Left lung (tissue), 10 donors: Measurements from ENCODE around the gene SPEG. TPM values are rescaled to one million over a fixed set of nuclear protein-coding genes. Genes with fewer than 3 reads are reported as not detected.

Experiments
- ATAC-seq: fragments of 200-7000 bp; cut with Tn5 transposase; one replicate; pipeline ENCODE4 v1.9.1; 2020; ENCODE audit warnings: moderate library complexity
- DNase-seq, 4 donors: peaks; one replicate each; pipeline ENCODE4 v3.0.0-alpha.2; 2013 to 2020
- H3K27ac ChIP-seq, 2 donors: fragments of 200-600 bp; sonication (generic) in 1 of 2; one replicate each; pipeline versions ENCODE4 v1.5.0 to v1.8.0; 2020 to 2021
- H3K27me3 ChIP-seq, 2 donors: fragments of 200-600 bp; sonication (generic) in 1 of 2; one replicate each; pipeline versions ENCODE4 v1.5.0 to v1.8.0; 2020 to 2021
- H3K36me3 ChIP-seq, 2 donors: fragments of 200-600 bp; sonication (generic) in 1 of 2; one replicate each; pipeline versions ENCODE4 v1.5.0 to v1.8.0; 2020 to 2021
- H3K4me1 ChIP-seq, 2 donors: fragments of 200-600 bp; one replicate each; pipeline ENCODE4 v1.8.0; 2021
- H3K4me3 ChIP-seq, 2 donors: fragments of 200-600 bp; sonication (generic) in 1 of 2; one replicate each; pipeline versions ENCODE4 v1.5.0 to v1.8.0; 2020 to 2021; ENCODE audit warnings: mild to moderate bottlenecking in 1 of 2
- H3K9me3 ChIP-seq, 2 donors: fragments of 200-600 bp; sonication (generic) in 1 of 2; one replicate each; pipeline versions ENCODE4 v1.5.0 to v1.8.0; 2020 to 2021
- intact Hi-C, 2 donors: fragments of 100-400 bp; cut with DNase I; formaldehyde crosslinking; loops; one replicate each; pipeline versions ENCODE4 v1.11.2 to v1.14.2; 2022
- polyA plus RNA-seq, 6 donors: library from polyadenylated mRNA; unstranded; fragments of 120-200 nt; gene quantifications; one replicate each; pipeline ENCODE4 v1.2.1, GENCODE V29; 2013; ENCODE audit not compliant: insufficient read length in 6 of 6
- total RNA-seq, 2 donors: library from RNA; stranded (reverse); fragmentation: NEBNext Ultra II Directional; extraction: Animal tissue kit (Norgen Biotek cat#: 25700); gene quantifications; one replicate each; pipeline ENCODE4 v1.2.1, GENCODE V29; 2021
- TF ChIP-seq, protein P1 (sequence below), 2 donors: fragments of 200-600 bp; sonication (generic) in 1 of 2; IDR thresholded peaks; one replicate each; pipeline versions ENCODE4 v1.5.0 to v1.8.0; 2021; ENCODE audit warnings: antibody characterized with exemption in 2 of 2
- donor health status: DM: no; HTN: yes; CAD: no.
- donor health status: DM: no; HTN: no; CAD: no.

The SPEG gene
- total and polyA plus RNA-seq, 8 donors: 7.3 to 34.2 (median 25.1) TPM

DNA sequence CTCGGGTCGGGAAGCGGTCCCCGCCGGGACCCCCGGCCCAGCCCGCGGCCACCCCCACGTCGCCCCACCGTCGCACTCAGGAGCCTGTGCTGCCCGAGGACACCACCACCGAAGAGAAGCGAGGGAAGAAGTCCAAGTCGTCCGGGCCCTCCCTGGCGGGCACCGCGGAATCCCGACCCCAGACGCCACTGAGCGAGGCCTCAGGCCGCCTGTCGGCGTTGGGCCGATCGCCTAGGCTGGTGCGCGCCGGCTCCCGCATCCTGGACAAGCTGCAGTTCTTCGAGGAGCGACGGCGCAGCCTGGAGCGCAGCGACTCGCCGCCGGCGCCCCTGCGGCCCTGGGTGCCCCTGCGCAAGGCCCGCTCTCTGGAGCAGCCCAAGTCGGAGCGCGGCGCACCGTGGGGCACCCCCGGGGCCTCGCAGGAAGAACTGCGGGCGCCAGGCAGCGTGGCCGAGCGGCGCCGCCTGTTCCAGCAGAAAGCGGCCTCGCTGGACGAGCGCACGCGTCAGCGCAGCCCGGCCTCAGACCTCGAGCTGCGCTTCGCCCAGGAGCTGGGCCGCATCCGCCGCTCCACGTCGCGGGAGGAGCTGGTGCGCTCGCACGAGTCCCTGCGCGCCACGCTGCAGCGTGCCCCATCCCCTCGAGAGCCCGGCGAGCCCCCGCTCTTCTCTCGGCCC lies 13.6 kb downstream of the SPEG start:
- no peaks in the 10 kb centered on the region for H3K9me3 ChIP-seq
- intact Hi-C loops: no loop called here
- no peak overlapping the region for H3K4me3 ChIP-seq
- DNase-seq (no peak), ATAC-seq (no peak)
- H3K4me1 ChIP-seq: no peaks in the 10 kb centered on the region
- H3K27me3 ChIP-seq: peaks cover 19 to 99% of the 10 kb centered on the region in 2 donors
- H3K36me3 ChIP-seq: no peaks in the 10 kb centered on the region
- no peak overlapping the region for H3K27ac ChIP-seq
- TF ChIP-seq, protein P1, sequence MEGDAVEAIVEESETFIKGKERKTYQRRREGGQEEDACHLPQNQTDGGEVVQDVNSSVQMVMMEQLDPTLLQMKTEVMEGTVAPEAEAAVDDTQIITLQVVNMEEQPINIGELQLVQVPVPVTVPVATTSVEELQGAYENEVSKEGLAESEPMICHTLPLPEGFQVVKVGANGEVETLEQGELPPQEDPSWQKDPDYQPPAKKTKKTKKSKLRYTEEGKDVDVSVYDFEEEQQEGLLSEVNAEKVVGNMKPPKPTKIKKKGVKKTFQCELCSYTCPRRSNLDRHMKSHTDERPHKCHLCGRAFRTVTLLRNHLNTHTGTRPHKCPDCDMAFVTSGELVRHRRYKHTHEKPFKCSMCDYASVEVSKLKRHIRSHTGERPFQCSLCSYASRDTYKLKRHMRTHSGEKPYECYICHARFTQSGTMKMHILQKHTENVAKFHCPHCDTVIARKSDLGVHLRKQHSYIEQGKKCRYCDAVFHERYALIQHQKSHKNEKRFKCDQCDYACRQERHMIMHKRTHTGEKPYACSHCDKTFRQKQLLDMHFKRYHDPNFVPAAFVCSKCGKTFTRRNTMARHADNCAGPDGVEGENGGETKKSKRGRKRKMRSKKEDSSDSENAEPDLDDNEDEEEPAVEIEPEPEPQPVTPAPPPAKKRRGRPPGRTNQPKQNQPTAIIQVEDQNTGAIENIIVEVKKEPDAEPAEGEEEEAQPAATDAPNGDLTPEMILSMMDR (IDR thresholded peaks at IDR 0.05): no peak

DNA sequence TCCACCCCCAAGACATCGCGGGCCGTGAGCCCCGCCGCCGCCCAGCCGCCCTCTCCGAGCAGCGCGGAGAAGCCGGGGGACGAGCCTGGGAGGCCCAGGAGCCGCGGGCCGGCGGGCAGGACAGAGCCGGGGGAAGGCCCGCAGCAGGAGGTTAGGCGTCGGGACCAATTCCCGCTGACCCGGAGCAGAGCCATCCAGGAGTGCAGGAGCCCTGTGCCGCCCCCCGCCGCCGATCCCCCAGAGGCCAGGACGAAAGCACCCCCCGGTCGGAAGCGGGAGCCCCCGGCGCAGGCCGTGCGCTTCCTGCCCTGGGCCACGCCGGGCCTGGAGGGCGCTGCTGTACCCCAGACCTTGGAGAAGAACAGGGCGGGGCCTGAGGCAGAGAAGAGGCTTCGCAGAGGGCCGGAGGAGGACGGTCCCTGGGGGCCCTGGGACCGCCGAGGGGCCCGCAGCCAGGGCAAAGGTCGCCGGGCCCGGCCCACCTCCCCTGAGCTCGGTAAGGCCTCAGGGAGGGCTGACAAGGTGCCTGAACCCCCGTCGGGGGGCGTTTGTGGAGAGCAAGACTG lies 14.2 kb downstream of the SPEG start:
- H3K27ac ChIP-seq: no peak overlapping the region
- H3K36me3 ChIP-seq: no peaks in the 10 kb centered on the region
- TF ChIP-seq, protein P1 (IDR thresholded peaks at IDR 0.05): no peak
- intact Hi-C loops: no loop called here
- ATAC-seq (no peak), DNase-seq (no peak)
- H3K27me3 ChIP-seq: peaks cover 19 to 99% of the 10 kb centered on the region in 2 donors
- H3K4me1 ChIP-seq: no peaks in the 10 kb centered on the region
- H3K4me3 ChIP-seq: no peak overlapping the region
- H3K9me3 ChIP-seq: no peaks in the 10 kb centered on the region

DNA sequence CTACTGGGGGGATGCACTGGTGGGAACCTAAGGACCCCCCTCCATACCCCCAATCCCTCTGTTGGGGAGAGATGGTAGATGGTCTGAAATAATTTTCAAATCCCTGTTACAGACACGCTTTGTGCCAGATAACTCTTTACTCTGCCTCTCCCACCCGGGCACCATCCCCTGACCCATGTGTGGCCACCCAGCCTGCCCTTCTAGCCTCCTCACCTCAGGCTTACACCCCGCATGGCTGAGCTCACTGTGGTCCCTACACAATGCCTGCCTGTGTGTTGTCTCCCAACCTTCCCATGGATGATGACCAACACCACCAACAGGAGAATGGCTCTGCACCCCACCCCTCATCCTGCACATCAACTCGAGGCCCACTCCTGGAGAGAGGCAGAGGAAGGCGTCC lies 15.0 kb downstream of the SPEG start:
- Histone ChIP-seq H3K4me3 (no peak overlapping the region), H3K4me1 (no peaks in the 10 kb centered on the region), H3K27ac (no peak overlapping the region), H3K9me3 (no peaks in the 10 kb centered on the region), H3K36me3 (no peaks in the 10 kb centered on the region), H3K27me3 (peaks cover 19 to 97% of the 10 kb centered on the region in 2 donors)
- intact Hi-C loops: no loop called here
- ATAC-seq: no peak
- DNase-seq: no peak
- TF ChIP-seq, protein P1 (IDR thresholded peaks at IDR 0.05): no peak

DNA sequence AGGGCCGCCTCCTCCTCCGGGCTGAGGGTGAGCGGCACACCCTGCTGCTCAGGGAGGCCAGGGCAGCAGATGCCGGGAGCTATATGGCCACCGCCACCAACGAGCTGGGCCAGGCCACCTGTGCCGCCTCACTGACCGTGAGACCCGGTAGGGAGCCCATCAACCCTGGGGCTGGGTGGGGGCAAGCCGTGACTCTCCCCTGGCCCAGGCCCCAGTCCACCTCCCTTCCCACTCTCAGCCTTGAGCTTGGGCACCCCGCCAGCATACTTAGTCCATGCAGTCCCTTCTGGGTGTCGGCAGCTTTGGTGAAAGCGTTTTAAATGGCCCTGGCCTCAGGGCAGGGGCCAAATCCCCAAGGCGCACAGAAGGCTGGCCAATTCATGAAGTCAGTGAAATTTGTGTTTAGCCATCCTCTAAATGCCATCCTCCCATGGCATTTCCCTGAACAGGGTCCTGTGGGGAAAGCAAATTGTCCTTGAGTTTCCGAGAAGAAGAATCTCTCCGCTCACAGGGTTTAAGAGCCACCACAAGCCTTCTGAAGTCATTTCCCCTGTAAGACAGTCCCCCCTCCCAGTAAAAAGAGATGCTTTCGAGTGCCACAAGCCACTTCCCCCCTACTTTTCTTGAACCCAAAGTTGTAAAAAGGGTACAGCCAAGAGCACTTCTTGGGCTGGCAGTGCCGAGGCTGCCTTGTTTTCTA lies 17.2 kb downstream of the SPEG start:
- H3K27ac ChIP-seq: no peak overlapping the region
- TF ChIP-seq, protein P1 (IDR thresholded peaks at IDR 0.05): no peak
- no peaks in the 10 kb centered on the region for H3K9me3 ChIP-seq
- H3K4me1 ChIP-seq: no peaks in the 10 kb centered on the region
- intact Hi-C loops: no loop called here
- ATAC-seq (no peak), DNase-seq (no peak)
- H3K27me3 ChIP-seq: peaks cover 19 to 75% of the 10 kb centered on the region in 2 donors
- H3K4me3 ChIP-seq: no peak overlapping the region
- no peaks in the 10 kb centered on the region for H3K36me3 ChIP-seq
